Activated CD4-positive, alpha-beta T cell treated with anti-CD3 and anti-CD28 coated beads, Interleukin-2, amount 50 U/mL, for 4 hours (primary cell): ENCODE data around the gene PLPPR4.
"Not testable (repeated sequence)": the region's sequence is repeated elsewhere in the genome, so short reads cannot be mapped to it uniquely, and the experiment has no call there.

Source experiments
- DNase-seq, 2 experiments: peaks; one replicate each; pipeline ENCODE4 v3.0.0-alpha.2; 2020

The PLPPR4 gene

DNA sequence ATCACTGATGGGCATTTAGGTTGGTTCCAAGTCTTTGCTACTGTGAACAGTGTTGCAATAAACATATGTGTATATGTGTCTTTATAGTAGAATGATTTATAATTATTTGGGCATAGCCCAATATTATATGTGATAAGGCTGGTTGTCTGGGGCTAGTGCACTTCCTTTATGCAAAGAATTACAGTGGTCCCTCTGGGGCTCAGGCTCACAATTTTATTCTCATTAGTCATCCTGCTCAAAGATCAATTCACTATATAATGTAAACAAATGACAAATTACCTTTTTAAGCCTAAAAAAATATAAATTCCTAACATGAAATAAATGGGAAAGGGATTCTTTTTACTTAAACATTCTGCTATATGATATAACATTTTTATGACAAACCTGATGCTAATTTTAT, 5.0 kb downstream of the PLPPR4 start:
- DNase-seq = no peak

DNA sequence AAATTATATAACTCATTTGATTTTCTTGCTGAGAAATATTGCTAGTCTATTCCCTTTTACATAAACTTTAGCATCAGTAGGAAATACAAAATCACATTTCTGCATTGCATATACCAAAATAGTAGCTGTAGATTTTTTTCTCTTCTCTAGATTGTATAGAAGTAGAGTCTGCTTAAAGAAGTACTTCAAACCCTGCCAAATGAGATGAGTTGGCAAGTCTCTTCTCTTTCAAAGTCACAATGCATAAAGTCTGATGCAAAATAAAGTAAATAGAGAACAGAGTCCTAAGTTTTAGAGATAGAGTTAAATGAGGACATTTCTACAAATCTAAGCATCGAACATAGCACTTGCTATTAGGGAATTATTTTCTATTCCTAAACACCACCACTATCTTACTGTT, 6.4 kb downstream of the PLPPR4 start:
- no peak for DNase-seq

DNA sequence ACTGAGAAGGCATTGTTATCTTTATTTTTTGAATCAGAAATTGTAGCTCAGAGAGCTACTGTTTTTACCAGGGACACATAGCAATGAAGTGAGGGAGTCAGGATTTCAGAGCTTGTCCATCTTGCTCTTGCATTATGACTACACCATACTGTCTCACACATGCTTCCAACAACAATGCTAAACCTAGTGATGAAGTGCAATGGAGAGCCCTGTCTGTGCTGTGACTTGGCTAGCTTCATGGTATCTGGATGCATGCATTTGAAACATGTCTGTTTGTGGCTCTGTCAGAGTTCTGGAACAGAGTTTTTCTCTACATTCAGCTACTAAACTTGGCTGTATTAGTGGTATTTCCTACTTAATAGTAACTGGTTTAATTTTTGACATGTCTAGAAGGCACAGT, 7.0 kb downstream of the PLPPR4 start:
- DNase-seq = no peak

DNA sequence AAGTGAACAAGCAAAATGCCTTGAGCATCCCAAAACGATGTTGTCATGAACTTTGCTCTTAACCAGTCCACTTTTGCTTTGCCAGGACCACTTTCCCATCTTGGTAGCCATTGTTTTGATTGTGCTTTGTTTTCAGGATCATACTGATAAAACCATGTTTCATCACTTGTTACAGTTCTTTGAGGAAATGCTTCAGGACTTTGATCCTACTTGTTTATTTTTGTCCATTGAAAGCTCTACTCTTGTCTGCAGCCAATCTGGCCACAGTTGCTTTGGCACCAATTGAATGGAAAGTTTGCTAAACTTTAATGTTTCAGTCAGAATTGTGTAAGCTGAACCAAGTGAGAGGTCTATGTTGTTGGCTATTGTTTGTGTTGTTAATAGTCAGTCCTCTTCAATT, 12.8 kb downstream of the PLPPR4 start:
- DNase-seq = no peak

DNA sequence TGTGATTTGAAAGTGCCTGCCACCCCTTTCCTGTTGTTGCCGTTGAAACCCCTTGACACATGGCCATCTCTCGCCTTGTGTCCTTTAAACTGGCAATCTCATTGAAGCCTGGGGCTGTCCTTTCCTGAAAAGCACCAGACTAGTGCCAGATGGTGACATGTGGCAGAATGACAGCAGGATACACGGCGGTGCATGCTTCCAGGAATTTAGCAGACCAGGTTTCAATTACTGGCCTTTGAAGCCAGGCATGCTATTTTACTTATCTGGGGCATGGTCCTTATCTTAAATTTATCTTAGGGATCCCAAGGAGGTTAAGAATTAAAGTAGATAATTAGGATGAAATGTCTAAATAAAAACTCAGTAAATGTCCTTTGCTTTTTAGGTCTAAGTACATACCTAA, 15.2 kb downstream of the PLPPR4 start:
- DNase-seq = no peak

DNA sequence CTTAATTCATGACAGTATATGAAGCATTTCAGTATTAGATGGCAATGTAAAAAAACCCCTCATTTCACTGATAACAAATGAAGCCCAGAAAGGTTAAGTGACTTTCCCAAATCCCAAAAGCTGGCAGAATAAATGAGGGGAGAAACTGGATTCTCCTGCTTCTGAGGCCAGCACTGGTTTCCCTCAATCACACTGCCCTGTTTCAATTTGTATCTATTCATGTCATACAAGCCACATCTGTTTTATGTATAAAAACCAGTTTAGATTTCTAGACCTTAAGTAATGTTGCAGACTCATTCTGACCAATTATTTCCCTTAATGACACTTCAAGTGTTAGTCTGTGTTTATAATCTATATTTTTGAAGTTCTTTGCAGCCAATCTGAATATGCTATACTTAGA, 16.8 kb downstream of the PLPPR4 start:
- DNase-seq = no peak

DNA sequence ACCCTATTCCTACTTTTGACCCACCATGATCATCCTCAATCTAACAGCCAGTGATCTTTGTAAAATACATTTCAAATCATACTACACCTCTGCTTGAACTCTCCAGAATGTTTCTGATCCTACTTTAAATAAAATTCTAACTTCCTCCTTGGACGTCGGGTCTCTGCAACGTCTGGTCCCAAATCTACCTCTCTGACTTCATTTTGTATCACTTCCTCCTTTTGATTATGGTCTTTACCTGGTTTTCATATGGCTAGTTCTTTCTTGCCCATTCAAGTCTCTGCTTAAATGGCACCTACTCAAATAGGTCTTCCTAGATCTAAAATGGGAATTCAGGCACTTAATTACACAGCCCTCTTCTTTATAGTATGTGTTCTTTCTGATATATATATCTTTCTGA, 18.2 kb downstream of the PLPPR4 start:
- DNase-seq = no peak

DNA sequence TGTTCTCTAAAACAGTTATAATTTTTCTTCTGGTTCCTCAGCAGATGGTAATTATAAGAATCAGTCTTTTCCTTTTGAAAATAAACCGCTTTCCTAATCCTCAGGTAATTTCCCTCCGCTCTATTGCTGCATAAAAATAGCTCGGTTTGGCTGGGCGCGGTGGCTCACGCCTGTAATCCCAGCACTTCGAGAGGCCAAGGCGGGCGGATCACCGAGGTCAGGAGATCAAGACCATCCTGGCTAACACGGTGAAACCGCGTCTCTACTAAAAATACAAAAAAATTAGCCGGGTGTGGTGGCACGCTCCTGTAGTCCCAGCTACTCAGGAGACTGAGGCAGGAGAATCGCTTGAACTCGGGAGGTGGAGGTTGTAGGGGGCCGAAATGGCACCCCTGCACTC, 19.2 kb downstream of the PLPPR4 start:
- DNase-seq = not testable (repeated sequence)

DNA sequence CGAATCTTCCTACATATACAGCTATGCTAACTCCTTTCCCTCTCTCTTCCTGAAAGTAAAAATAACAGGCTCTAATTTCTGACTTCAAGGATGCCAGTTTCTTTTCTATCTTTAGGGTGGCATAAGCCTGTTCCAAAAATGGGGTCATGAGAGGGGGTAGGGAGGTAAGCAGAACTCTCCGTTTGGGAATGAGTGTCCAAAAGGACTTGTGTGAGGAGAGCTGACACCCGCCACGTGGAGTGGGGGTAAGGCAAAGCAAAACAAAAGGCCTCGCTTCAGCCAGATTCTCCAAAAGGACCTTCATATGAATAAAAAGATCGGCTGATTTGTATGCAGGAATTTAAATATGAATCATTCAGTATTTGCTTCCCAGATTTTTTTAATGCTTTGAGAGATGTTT, 28.6 kb downstream of the PLPPR4 start:
- no peak for DNase-seq

DNA sequence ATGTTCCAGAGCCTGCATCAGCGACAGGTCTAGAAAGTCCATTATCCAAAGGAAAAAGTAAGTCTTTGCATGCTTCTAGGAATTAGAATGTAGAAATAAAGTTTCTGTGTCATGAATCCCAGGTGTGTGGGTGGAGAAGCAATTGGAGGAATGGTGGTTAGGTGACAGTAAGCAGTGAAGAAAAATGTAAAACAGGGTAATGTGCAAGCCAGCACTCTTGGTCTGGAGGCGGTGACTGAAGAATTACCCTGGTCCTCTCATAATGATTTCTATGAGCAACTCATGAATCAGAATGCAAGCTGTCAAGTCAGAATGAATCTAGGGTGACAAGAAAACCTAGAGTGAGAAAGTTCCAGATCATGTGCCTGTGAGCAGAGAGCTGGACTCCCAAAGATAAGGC, 33.6 kb downstream of the PLPPR4 start:
- no peak for DNase-seq

DNA sequence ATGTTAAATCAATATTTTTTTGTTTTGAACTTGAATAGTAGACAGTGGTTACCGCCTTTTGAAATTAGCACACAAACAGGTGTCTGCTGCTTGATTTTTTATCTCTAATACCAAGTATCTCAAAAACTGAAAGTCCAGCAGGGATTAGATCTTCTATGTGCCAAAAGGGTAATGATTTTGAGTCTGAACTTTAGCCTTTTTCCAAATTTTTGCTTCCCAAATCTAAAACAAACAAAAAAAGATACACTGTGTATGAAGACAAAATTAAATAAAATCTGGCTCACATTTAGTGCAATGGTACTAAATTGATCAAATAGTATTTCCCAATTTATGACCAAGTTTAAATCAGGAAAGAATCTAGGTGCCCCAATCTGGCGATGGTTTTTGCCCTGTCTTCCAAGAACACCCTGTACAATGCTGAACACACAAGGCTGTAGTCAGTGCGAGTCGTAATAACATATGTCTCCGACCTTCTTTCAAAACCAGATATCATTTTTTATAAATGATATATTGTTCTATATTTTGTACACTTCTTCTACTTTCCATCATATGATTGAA, 40.5 kb downstream of the PLPPR4 start:
- no peak for DNase-seq

DNA sequence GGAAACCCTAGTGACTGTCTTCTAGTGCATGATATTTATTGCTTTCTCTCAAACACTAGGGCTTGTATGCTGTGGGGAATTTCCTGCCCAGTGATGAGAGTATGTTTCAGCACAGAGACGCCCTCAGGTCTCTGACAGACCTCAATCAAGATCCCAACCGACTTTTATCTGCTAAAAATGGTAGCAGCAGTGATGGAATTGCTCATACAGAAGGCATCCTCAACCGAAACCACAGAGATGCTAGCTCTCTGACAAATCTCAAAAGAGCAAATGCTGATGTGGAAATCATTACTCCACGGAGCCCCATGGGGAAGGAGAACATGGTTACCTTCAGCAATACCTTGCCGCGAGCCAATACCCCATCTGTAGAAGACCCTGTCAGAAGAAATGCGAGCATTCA, 41.3 kb downstream of the PLPPR4 start:
- no peak for DNase-seq

DNA sequence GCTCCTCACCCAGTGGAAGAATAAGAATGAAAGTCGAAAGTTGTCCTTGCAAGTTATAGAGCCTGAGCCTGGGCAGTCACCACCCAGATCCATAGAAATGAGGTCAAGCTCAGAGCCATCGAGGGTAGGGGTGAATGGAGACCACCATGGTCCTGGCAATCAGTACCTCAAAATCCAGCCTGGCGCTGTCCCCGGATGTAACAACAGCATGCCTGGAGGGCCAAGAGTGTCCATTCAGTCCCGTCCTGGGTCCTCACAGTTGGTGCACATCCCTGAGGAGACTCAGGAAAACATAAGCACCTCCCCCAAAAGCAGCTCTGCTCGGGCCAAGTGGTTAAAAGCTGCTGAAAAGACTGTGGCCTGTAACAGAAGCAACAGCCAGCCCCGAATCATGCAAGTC, 41.8 kb downstream of the PLPPR4 start:
- DNase-seq = no peak

DNA sequence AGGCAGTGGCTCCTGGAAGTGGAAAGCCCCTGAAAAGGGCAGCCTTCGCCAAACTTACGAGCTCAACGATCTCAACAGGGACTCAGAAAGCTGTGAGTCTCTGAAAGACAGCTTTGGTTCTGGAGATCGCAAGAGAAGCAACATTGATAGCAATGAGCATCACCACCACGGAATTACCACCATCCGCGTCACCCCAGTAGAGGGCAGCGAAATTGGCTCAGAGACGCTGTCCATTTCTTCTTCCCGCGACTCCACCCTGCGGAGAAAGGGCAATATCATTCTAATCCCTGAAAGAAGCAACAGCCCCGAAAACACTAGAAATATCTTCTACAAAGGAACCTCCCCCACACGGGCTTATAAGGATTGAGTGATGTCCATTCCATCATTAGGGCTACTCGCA, 42.4 kb downstream of the PLPPR4 start:
- DNase-seq = no peak

DNA sequence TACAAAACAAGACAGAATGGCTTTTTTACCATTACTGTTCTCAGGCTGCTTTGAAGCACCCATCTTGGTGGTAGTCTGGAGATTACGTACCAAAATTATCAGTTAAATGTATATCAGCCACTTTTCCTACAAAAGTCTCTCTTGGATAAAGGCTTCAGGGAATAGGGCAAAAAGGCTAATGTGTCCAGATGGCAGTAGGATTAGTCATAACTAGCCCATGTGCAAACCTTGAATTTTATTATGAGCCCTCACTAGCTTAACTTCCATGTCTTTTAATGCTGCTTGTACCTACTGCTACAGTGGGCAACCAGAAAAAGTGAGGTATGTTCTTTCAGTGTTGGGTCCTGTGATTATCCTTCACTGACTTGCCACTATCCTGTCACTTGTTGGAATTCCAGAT, 51.0 kb downstream of the PLPPR4 start:
- no peak for DNase-seq

DNA sequence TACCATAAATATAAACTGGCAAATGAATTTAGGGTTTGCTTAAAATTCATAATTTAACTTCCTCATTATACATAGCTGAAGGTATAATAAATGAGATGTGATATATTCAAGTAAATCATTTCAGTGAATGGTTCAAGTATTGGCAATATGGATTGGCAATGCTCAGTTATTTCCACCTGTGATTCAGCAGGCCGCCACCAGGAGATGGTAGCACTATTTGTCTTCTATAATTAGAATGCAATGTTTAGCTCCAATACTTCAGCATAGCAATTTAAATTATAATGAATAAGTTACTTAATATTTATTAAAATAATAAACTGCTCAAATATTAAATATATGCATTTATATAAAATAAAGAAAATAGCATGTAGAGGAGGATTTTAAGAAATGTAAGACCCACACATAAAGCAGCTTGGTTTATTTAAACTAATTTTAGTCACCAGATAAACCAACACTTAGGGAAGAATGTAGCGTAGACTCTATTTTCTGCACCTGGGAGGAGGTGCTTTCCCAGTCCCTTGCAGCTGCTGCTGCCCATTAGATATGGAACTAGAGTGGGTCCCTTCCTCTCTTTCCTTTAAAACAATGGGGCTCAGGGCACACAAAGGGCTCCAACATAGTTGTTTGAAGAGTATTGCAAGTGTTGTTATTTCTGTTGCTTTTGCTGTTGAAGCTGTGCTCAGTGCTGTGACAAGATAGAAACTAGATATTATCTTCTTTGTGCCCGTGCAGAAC, 62.1 kb downstream of the PLPPR4 start:
- no peak for DNase-seq

DNA sequence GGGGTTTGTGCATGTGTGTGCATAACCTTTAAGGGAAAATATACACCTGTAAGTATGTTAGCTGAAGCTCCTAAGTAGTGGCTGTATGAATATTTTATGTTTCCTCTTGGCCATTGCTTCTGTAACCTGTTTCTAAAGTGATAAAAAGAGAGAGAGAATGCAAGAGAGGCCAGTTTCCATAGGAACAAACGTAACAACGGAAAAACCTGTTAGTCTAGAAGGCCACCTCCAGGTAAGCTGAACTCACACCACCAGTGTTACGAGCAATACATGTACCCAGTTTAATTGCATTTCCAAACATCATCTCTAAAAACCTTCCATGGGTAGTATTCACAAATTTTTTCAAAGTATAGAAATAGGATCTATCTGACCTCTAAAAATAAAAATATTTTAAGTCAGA, 63.1 kb downstream of the PLPPR4 start:
- no peak for DNase-seq

DNA sequence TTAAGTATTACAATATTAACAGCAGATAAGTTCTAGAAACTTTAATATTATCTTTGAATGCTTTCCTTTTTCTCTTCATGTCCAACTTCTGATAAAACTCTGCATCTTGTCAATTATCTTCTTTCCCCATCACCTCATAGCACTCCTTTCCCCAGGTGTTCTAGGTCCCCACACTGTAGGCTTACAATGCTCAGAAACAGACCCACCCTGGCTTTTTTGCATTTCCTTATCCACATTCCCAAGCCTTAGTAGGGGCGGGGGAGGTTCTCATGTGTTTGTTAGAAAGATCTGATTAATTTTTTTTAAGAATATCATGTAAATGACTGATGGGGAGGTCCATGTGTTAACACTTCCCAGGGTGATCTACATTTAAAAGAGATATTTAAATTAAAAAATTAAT, 63.9 kb downstream of the PLPPR4 start:
- DNase-seq = no peak

DNA sequence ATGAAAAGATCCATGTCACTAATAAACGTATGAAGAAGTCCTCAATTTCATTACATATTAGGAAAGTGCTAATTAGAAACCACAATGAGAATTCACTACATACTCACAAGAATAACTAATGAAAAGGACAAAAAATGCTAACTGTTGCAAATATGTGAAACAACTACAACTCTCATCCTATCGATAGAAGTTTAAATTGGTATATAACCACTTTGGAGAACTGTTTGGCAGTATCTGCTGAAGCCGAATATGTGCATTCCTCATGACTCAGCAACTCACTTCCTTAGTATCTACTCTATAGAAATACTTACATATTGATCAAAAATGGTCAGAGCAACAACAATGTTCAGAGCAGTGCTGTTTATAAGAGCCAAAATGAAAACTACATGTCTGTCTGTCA, 66.8 kb downstream of the PLPPR4 start:
- DNase-seq = no peak

DNA sequence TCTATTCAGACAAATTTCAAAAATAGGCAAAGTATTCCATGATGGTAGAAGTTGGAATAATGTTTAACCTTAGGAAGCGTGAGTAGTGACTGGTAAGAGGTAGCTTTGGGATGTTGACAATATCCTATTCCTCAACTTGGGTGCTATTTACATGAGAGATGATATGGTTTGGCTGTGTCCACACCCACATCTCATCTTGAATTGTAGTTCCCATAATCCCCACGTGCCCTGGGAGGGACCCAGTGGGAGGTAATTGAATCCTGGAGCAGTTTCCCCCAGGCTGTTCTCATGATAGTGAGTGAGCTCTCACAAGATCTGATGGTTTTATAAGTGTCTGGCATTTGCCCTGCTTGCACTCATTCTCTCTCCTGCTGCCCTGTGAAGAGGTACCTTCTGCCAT, 67.3 kb downstream of the PLPPR4 start:
- no peak for DNase-seq

DNA sequence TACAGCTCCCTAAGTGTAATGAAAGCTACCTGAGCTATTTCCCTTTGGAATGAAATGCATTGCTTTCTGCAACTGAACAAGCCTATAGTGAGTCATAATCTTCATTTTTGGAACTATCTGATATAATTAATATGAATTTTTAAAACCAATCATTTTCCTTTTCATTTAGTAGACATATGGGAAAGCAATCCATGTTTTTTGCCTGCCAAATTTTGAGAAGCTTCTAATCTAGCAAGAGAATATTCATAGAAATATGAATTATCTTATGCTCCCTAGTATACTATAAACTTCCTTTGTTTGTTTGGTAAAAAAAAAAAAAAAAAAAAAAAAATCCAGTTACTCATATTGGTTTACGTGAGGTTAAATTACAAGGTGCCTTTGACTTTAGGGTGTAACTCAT, 68.3 kb downstream of the PLPPR4 start:
- no peak for DNase-seq

DNA sequence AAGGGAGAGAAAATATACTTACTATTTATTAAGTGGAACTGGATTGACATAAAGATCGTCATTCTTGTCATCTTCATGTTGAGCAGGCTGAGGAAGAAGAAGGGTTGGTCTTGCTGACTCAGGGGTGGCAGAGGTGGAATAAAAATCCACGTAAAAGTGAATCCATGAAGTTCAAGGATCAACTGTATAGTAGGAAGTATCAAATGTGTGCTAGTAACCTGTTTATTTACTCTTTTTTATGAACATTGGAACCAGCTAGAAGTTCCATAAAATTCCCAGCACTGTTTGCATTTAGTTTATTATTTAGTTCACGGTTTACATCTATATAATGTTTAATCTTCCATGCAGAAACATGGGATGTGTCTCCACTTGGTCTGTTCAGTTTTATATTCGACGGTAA, 70.7 kb downstream of the PLPPR4 start:
- no peak for DNase-seq

DNA sequence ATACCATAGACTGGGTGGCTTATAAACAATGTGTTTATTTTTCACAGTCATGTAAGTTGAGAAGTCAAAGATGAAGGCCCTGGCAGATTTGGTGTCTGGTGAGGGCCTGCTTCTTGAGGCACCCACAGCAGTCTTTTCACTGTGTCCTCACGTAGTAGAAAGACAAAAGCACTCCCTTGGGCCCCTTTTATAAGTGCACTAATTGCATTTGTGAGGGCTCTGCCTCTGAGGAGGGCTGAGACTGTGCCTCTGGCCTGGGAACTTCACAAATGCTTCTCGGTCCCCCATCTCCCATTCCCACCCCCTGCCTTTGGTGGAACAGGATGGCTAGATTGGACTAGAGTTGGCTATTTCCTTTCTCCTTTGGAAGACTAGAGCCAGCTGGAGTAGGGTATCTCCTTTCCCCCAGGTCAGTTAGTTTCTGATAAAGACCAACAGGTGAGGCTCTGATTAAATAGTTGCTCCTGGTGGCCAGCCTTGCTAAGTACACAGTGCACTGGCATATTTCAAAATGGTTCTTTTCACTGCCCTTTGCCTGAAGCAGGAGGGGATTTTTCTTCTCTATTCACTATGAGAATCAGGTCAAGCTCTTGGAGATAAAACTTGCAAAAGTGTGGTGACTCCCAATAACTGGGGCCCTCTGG, 82.9 kb downstream of the PLPPR4 start:
- DNase-seq = no peak

DNA sequence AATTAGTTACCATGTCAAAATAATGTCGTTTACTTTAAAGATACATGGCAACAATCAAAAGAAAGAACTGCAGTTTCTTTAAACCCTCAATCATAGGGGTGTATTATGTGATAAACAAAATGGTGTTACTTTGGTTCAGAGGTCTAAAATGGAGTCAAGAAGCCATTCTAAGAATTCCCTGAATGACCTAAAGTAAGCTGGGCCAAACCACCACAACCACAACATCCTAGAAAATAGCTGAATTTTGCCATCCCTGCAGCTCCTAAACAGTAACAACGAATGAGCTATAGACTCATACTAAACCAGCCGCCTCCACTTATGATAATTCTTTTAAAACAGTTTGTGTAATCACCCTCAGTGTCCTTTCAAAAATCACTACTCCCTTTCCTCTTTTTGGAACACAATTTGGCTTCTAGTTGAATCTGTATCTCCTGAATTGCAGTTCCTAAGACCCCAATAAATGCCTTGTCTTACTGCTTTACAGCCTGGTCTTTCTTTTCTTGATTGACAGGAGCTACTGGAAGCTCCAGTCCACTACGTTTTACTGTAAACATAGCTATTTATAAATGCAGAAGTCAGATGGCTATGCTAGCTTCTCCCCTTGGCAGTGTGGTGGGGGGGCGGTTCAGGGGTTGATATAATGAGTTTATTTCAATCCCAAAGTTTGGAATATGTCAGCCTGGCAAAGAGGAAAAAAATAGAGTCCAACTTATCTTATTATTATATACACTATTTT, 84.3 kb downstream of the PLPPR4 start:
- no peak for DNase-seq
